ENCODE results near the gene PTGIS.

Gene PTGIS

GRCh38 chr20:49485563-49485962 is 82.4 kb downstream of the PTGIS start:
- DNase-seq, result no peak

DNA sequence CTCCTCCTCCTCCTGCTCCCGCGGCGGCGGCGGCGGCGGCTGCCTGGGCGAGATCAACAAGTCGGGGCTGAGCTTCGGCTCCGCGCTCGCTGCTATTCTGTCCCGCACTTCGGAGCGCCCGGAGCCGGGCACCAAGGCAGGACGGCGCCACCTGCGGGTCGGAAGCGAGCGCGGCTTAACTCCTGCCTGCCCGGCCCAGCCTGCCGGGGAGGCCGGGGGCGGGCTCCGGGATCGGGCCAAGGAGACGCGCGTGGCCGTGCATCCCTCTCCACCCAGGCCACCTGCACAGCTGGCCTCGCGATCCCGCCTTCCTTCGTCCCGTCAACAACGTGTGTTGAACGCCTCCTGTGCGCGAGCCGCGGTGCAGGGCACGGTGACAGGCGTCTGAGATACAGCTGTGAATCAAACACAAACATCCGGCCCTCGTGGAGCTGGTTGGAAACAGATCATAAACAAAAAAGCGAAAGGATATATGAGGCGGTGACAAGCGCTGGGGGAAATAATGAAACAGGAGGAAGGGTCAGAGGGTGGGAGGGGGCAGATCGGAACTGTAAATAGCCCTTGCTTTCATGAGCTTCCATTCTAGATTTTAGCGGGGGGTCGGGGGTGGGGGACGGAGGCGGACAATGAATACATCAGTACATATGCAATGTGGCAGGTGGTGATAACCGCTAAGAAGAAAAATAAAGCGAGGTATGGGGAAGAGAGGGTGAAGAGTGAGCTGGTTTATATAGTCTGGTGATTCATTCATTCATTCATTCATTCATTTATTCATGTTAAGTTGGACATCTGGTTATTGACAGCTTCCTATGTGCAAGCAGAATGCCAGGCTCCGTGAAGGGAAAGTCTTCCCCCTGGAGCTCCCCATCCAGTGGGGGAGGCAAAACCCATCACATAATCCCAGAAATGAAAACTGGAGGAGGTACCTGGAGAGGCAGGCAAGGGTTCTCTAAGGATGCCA is 83.5 kb downstream of the PTGIS start:
- peak; percentile 86 for DNase-seq

- no peak for DNase-seq
These were observed 84.2 kb downstream of the PTGIS start for GRCh38 chr20:49483696-49484123.

- no peak for DNase-seq
These were observed 84.8 kb downstream of the PTGIS start for GRCh38 chr20:49483018-49483695.

DNA sequence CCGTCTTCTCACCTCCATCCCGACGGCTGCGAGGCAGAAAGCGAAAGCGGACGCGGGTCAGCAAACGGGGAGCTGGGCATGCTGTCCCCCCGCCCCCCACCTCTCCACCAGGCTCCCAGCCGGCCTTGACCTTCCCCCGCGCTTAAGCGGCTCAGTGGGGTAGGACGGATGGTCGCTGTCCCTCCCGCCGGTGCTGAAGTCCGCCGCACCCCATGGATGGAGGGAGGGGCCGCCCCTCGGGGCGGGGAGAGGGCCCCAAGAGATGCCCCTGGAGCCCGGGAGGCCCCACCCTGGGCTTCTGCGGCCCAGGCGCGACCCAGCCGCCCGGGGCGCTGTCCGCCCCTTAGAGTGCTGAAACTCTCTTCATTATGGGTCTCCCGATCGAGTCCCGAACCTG is 85.3 kb downstream of the PTGIS start, which contains the start of gene KCNB1:
Gene KCNB1 (minus strand): TSS at position 48 of the 397 bp plus-strand sequence. CDS start 188 bp downstream, outside the sequence.
- peak; percentile 73 for DNase-seq

GRCh38 chr20:49482173-49482572 is 85.8 kb downstream of the PTGIS start:
- DNase-seq, result no peak

GRCh38 chr20:49481116-49481515 is 86.8 kb downstream of the PTGIS start:
- no peak for DNase-seq

DNA sequence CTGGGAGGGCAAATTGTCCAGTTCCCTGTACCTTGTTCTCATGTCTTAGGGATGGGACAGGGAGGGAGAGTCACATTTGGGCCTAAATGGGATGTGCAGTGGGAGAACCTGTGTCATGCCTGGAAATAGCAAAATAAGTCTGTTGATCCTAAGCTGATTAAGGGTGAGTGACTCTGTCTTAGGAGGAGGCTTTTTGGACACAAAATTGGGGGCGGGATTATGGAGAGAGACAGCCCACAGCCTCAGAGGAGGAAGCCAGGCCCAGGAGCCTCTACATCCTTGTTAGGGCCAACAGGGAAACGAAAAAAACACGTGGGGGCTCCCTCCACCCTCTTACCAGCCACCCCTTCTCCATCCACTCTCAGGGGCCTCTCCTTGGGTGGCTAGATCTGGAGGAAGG is 87.7 kb downstream of the PTGIS start:
- no peak for DNase-seq

GRCh38 chr20:49479785-49480184 is 88.2 kb downstream of the PTGIS start:
- DNase-seq, result no peak

DNA sequence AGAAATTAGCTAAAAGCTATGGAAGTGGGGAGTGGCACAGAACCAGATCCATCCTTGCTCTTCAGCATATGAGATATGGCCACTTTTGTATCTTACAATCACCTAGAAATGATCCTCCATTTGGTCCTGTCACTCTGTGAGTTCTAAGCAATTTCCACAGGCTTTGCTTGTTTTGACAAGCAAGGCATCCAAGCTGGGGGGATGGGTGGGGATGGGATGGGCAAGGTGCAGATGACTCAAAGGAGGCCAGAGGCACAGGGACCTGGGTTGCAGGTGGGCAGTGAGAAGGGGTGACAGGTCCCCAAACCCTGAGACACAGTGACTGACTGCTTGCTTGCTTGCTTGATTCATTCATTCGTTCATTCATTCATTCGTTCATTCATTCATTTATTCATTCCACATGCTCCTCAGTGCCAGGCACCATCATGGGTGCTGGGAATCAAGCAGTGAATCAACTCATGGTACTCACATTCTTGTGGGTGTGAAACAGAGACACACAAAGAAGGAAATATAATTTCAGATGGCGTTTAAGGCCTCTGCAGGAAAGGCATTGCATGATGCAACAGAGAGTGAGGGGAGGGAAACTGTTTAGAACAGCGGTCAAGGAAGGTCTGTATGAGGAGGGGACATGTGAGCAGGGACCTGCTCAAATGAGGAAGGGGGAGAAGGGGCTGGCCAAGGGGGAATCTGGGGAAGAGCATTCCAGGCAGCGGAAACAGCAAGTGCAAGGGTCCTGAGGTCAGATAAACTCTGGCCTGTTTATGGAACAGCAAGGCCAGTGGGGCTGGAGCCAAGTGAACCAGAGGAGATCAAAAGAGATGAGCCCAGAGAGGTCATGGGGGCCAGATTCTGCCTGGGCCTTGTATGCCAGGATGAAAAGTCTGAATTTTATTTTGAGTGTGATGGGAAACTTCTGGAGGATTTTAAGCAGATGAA is 88.9 kb downstream of the PTGIS start:
- no peak for DNase-seq

- DNase-seq, result no peak
These were observed 89.7 kb downstream of the PTGIS start for GRCh38 chr20:49478266-49478665.

DNA sequence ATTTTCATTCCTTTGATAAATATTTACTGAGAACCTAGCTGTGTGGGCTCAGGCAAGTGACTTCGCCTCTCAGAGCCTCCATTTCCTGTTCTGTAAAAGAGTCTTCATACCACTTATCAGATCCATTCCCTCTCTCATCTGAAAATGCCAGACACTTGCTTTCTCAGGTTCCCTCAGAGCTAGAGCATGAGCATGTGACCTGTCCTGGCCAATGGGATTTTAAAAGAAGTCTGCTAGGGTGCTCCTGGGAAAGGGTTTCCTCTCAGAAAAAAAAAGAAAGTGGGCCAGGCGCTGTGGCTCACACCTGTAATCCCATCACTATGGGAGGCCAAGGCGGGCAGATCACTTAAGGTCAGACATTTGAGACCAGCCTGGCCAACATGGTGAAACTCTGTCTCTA is 90.7 kb downstream of the PTGIS start:
- DNase-seq, result no peak

DNA sequence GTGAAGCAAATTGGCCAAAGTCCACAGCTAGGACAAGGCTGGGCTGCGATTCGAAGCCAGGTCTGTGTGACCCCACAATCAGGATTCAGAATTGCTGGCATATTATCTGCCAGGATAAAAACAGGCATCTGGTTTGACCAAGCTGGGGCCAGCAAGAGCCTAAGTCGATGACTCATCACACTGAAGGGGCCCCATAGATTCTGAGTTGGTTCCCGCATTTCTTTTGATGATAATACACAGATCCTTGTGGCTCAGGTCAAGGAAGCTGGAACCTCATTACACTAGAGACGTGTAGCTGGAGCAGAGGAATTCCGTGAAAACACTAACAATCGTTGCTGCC is 92.0 kb downstream of the PTGIS start:
- no peak for DNase-seq

DNA sequence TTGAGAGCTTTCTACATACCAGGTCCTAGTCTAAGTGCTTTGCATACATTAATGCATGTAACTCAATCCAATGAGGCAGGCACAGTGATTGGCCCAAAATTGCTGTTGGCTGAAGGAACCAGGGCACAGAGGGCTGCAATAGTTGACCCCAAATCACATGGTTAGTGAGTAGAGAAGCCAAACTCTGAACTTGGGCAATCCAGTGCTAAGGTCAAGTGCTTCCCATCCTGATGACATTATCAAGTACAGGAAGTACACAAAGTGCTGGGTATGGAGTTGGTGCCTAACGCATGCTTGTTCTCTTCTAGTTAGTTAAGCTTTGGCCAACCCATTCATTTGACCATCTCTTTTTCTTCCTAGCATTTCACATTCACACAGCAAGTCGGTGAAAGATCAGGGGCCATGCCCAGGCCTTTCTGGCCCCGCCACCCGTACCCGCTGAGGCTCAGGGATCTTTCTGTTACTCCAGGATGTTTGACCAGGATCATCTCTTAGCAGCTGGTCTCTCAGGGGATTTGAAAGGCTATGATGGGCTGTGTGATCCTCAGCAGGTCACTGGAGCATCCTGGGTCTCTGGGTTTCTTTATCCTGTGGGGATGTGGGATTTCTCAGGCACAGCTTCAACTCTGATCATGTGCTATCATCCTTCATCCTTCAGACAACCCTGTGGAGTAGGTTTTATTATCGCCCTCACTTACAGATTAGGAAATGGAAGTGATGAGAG is 92.5 kb downstream of the PTGIS start:
- DNase-seq, result no peak

DNA sequence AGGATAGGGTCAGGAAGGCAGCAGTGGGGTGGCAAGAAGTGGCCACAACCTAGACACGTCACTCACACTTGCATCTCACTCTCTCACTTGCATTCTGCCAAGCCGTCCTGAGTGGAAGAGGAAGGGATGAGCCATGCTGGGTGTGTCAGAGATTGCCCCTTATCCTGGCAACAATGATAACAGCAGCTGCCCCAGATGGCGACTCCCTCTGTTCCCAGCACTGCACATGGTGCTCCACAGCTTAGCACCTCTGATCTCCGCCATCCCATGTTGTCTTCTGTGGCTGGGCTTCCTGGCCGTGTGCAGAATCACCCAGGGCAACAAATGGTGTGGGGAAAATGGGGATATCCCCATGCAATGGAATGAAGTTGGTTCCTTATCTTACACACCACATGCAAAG is 96.5 kb downstream of the PTGIS start:
- no peak for DNase-seq

- no peak for DNase-seq
These were observed 97.0 kb downstream of the PTGIS start for GRCh38 chr20:49470922-49471321.

DNA sequence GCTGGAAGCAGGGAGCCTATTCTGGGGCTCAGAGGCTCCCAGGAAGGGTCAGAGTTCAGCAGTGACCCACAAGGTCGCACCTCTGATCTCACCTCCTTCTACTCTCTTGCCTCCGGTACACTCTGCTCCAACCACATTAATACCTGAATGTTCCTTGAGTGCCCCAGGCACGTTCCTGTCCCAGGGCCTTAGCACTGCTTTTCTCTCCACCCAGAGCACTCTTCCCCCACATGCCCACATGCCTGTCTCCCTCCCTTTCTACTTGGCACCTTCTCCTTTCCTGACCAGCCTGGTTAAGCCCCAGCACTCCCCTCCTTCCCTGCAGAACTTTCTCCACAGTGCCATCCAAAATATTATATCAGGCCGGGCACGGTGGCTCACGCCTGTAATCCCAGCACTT is 98.9 kb downstream of the PTGIS start:
- DNase-seq, result no peak

DNA sequence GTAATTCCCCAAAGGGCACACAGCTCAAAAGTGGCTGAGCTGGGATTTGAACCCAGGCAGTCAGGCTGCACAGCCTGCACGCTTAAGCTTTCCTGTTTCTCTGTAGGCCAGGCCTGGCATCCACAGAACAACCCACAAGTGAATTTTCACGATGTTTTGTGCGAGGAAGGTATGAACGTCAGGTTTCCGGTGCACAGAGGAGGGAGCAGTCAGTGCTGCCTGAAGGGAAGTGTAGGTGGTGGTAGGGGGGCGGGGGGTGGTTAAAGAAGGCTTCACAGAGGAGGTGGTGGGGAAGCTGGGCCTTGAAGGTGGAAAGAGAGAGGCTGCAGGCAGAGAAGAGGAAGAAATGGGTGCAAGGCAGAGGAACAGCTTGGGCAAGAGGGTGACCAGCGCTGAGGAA is 99.5 kb downstream of the PTGIS start:
- no peak for DNase-seq

DNA sequence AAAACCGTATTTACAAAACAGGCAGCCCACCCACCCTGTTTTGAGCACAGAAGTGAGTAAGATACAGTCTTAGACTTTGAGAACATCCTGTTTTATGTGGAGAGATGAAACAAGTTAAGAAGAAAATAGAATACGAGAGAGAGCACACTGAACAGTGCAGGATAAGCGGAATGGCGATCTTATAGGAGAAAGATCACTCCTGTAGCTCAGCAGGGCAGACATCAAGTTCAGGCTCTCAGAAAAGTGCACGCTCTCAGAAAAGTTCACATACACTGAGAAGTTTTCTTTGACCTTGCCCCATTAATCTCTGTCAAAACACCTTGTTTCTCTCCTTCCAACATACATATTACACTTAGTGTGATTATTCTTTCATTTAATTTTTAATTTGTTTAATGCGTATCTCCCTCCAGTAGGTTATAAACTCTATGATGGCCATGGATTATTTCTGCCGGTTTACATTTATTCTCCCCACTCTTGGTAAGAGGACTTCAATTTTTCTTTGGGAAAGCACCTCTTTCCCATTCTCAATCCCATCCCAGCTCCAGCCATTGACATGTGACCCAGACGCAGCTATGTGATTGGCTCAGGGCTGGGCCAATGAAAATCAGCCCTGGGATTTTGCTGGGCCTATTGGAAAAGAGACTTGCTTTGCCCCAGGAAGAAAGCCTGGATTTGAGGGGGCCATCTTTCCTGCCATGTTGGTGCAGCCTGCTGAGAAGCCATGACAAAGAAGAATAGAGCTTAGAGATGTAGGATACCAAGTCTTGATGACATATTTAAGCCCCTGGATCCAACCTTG is 101.6 kb downstream of the PTGIS start:
- DNase-seq, result no peak

DNA sequence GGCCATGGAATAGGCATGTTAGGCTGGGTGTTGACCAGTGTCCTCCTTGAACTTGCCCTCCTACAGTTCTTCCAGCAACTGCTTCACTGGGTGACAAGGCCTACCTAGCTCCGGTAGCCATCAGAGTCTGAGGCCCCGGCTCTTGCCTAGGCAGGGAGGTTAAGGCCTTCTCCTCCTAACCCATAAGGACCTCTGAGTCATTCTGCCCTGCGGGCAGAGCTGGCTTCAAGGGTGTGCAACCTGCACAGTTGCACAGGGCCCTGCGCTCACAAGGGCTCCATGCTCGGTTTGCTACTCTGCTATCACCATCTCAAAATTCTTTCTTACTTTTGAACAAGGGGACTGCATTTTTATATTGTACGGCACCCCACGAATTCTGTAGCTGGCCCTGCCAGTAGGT is 103.4 kb downstream of the PTGIS start:
- DNase-seq, result no peak

DNA sequence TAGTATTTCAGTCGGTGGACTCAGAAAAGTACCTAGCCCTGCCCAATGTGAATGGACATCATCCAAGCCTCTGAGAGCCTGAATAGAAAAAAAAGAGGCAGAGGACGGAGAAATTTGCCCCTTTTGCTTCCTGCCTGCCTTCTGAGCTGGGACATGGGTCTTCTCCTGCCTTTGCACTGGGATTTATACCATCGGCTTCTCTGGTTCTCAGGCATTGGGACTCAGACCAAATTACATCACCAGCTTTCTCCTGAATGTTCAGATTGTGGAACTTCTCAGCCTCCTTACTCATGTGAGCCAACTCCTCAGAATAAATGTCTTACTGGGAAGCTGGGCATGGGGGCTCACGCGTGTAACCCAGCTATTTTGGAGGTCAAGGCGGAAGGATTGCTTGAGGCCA is 105.3 kb downstream of the PTGIS start:
- DNase-seq, result no peak

Data from right hindlimb (tissue), 1 donor.